Medulla oblongata (tissue), 1 donor: Measurements from ENCODE around the gene CUL9.
A peak's percentile ranks its signal among the peaks of the same experiment; 100 is the strongest.

Source experiments
- DNase-seq: peaks from one replicate; pipeline ENCODE4 v3.0.0-alpha.2; 2015; ENCODE audit errors: extremely low spot score

The CUL9 gene

DNA sequence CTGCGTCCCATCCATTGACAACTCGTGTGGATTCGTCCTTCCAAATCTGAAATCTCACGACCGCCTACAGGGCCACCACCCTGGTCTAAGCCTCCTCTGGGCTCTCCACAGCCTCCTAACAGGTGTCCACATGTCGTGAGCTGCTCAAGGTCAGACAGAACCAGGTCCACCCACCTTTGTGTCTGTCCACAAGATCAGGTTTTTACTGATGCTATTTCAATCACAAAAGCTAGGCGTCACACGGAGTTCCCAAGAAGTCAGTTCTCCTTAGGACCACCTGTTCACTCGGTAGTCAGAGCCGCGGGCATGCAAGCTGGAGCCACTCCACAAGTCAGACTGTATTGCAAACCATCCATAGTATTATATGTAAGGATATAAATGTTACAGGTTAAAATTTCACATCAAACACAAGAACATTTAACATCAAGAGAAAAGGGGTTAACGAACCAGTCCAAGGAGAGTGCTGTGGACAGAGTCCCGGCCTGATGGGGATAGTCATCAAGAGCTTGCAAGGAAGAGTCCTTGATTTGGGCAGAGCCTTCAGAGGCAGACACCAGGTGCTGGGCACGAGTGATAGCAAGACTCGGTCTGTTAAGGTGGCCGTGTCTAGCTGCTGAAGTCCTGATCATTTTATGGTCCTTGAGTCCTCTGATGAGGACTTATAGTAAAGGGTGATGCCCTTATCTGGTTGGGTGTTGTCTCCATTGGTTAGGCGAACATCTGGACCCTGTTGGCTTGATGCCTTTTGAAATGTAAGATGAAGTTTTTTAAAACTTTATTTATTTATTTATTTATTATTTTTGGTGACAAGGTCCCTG lies 48.0 kb downstream of the CUL9 start:
- no peak for DNase-seq

DNA sequence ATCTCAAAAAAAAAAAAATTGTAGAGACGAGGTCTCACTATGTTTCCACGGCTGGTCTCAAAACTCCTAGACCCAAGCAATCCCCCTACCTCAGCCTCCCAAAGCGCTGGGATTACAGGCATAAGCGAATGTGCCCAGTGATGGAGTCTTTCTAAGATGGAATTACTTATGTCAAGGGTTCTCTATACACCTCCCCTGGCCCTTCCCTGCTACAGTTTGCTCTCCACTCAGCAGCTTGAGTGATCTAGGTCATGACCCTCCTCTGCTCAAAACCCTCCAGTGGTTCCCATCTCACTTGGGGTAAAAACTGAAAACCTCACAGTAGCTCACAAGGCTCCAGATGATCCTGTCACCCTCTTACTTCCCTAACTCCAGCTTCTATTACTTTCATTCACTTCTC lies 49.1 kb downstream of the CUL9 start:
- no peak for DNase-seq

DNA sequence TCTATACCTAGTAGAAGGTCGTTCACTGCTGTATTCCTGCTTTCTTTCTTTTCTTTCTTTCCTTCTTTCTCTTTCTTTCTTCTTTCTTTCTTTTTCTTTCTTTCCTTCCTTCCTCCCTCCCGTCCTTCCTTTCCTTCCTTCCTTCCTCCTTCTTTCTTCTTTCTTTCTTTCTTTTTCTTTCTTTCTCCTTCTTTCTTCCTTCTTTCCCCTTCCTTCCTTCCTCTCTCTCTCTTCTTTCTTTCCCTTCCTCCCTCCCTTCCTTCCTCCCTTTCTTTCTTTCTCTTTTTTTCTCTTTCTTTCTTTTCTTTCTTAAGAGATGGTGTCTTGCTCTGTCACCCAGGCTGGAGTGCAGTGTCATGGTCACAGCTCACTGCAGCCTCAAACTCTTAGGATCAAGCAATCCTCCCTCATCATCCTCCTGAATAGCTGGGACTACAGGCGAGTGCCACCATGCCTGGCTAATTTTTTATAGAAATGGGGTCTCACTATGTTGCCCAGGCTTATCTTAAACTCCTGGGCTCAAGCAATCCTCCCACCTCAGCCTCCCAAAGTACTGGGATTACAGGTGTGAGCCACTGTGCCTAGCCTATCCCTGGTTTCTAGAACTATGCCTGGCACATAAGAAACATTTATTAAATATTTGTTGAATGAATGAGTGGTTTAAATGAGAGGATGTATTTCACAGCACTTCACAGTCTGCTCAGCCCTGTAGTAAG lies 49.9 kb downstream of the CUL9 start:
- no peak for DNase-seq

DNA sequence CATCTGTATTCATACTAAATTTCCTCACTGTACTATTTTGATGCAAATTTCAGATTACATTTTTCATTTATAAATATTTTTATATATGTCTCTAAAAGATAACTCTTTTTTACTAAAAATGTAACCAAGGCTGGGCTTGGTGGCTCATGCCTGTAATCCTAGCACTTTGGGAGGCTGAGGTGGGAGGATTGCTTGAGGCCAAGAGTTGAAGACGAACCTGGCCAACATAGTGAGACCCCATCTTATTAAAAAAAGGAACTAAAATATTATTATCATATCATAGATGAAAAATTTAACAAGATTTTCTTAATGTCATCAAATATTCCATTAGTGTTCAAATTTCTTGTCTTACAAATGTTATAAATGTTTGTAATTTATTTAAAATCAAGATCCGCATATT lies 53.8 kb downstream of the CUL9 start:
- DNase-seq = no peak

DNA sequence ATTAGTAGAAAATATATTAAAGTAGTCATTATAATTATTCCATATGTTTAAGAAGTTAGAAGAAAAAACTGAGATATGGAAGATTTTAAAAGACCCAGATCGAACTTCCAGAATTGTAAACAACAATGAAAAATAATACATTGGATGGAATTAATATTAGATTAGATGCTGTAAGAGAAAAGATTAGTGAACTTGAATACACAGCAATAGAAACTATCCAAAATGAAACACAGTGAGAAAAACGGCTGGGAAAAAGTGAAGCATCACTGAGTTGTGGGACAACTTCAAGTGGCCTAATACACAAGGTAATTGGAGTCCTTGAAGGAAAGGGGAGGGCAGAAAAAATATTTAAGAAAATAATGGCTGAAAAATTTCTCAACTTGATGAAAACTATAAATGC lies 57.1 kb downstream of the CUL9 start:
- no peak for DNase-seq

DNA sequence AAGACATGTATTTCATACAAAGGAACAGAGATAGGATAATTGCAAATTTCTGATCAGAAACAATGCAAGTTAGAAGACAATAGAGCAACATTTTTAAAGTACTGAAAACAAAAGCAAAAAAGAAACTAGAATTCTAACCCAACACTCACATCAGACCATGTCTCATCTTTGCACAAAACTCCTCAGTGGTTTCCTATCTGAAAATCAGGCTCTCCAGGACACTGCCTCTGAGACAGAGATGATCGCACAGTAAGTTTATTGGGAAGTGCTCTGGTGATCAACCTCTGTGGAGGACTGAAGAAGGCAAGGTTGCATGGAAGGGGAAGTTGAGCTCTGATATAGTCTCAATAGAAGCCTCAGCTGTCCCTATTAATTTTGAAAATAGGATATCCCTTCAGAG lies 59.0 kb downstream of the CUL9 start:
- DNase-seq = no peak

DNA sequence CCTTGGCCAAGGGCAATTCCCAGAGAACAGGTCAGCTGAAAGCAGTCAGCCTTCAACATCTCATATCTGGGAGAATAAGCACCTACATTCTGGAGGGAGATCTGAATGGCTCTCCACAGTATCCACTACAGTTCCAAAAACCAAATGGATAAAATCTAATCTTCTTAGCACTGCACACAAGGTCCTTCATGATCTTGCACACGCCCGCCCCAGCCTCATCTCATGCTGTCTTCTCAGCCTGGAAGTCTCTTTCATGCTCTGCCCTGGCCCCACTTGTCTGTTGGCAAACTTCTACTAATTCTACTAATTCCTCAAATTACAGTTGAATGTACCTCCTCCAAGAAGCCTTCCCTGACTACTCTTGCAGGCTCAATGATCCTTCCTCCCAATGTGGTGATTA lies 59.5 kb downstream of the CUL9 start:
- no peak for DNase-seq

DNA sequence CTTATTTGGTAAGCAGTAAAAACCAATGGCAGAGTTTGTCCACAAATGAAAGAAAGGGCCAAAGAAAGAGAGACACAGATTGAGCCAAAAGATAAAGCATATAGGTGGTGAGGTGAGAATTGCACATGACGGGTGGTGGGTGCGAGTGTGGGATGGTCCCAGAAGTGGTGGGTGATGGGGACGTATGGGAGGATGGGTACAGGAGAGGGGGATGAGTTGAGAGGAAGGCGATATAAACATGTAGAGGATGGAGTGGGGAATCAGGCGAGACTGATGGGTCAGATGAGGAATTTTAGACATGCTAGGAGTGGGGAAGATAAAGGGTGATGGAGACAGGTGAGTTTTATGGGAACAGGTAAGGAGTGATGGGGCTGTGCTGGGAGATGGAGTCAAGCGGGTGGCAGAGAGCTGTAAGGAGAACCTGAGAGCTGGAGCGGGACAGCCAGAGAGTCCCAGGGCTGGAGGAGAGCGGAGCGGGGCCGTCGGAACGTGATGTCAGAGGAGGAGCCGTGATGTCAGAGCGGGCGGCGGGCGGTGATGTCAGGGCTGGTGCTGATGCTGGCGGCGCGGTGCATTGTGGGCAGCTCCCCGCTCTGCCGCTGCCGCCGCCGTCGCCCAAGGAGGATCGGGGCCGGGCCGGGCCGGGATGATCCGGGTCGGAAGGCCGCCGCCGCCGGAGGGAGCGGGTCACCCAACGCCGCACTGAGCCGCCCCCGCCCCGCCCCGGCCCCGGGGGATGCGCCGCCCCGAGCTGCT lies 61.1 kb downstream of the CUL9 start, which contains the start of gene TTBK1:
TSS of gene TTBK1 (plus strand) at position 574 of the 756 bp plus-strand sequence. CDS start 3,180 bp downstream, outside the sequence.
- no peak for DNase-seq

DNA sequence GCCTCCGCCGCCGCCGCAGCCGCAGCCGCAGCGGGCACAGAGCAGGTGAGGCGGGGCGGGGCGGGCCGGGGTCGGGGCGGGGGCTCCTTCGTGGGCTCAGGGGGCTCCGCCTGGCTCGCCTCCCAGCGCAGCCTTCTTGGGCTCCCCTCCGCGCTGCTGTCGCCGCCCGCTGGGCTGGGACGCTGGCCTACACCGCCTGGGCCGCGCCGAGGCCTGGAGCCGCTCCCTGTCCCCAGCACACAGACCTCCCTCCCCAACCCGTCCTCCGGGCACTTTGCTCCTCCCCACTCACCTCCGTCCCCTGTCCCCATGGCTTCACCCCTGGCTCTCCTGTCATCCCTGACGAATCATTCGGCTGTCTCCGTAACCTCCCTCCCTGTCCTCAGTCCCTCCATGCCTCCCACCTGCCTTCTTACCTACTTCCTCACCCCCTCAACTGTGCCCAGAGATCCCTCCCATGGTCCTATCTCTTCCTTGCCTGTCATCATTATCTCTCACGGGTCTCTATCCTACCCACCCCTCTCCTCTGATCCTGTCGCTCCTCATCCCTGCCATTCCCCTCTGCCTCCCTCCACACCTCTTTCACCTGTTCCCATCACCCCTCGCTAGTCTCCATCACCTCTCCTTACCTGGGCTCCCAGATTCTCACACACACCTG lies 61.8 kb downstream of the CUL9 start:
- no peak for DNase-seq

DNA sequence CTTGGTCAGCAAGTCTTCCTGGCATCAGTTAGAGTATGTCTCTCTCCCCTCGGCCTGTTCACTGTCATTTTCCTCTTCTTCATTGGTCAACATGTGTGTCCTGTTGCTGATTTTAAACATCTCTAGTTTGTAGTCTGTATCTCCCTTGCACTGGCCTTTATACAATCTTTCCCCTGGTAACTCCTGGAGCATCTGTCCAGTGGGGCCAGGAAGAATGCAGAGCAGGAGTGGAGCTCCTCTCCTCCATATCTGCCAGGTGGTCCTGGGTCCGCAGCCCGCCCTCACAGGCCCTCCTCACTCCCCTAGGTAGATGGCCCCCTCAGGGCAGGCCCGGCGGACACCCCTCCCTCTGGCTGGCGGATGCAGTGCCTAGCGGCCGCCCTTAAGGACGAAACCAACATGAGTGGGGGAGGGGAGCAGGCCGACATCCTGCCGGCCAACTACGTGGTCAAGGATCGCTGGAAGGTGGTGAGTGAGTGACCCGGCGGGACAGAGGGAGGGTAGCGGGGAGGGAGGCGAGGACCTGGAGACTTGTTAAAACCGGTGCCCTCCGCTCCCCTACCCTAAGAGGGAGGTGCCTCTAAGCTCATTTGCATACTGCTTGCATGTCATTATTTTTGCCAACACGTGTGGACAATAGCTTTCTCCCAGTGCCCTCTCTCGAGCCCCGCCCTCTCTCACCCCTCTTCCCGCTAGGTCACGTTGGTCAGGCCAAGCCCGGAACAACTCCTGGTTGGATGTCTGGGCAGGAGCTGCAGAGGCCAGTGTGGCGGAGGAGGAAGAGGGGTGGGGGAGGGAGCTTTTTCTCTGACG lies 64.5 kb downstream of the CUL9 start:
- DNase-seq = peak; percentile 87

DNA sequence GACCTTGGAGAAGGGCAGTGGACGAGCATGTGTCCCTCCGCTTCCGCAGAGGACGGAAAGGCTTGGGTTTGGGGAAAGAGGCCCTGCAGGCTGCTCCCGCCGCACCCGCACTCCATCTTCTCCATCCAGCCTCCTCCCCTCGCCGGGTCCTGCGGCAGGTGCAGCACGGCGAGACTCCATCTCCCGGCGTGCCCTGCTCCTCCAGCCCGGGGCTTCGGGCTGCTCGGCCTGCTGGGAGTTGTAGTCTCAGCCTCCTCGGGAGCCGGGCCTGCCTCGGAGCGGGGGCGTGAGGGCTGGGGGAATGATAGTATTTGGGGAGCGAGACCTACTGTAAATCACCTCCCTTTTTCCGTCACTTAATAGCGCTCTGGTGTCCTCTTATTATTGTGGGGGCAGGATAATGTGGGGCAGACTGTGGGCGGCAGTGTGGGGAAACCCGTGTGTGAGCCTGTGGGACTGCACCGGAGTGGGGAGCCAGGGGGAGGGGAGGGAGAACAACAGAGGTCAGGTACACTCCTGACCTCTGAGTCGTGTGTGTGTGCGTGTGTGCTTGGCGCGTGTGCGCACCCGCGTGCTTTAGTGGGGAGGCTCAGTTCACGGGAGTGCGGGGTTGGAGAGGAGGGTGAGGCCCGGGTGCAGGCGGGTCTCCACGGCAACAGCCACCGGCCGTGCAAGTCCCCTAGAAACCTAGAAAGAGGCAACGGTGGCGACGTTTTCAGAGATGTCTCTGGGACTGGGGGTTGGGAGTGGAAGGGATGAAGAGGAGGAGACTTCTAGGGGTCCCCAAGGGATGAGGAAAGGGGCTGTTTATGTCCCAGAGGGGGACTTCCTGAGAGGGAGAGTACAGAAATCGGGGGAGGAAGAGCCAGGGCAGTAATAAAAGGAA lies 65.4 kb downstream of the CUL9 start:
- DNase-seq = peak; percentile 91

DNA sequence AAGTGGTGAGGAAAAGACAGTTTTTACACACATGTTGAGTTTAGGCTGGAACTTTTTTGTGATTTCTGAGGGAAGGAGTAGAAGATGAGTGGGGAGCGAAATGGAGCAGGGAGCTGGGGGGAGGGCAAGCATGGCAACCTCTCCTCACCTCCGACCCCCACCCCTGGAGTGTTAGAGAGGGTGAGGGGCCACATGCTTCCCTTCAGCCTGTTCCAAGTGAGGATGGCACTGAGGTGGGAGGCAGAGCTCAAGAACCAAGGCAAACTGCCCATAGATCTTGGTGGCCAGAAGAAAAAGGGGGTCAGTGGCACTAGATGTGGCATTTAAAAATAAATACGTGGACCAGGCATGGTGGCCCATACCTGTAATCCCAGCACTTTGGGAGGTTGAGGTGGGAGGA lies 66.1 kb downstream of the CUL9 start:
- DNase-seq = no peak

DNA sequence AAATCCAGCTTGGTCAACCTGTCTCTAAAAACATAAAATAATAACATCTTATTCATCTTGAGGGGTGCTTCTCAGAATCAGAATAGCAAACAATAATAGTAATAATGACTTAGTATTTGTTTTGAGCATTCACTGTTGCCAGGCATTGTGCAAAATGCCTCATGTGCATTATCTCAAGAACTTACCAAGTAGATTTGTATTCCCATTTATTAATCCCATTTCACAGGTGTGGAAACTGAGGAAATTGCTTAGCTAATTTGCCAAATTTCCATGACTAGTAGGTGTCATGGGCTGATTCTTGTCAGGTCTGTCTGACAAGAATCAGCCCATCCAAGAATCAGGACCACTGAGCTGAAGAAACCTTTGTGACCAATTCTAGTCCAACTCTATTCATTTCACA lies 66.8 kb downstream of the CUL9 start:
- no peak for DNase-seq

DNA sequence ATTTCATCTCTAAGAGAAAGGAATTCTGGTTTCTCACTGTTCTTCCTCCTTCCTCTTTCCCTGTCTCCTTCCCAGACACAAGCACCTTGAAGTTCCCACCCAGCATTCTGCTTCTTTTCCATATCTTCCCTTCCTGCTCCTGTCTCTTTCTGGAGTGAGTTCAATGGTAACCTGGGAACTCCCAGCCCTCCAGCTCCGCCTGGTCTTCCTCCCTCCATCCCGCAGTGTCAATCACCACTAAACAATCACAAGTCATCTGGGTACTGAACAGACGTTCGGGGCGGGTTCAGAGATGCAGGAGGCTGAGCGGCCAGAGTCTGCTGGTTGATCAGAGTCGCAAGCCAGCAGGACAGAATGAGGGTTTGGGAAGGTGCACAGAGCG lies 69.0 kb downstream of the CUL9 start:
- DNase-seq = no peak

DNA sequence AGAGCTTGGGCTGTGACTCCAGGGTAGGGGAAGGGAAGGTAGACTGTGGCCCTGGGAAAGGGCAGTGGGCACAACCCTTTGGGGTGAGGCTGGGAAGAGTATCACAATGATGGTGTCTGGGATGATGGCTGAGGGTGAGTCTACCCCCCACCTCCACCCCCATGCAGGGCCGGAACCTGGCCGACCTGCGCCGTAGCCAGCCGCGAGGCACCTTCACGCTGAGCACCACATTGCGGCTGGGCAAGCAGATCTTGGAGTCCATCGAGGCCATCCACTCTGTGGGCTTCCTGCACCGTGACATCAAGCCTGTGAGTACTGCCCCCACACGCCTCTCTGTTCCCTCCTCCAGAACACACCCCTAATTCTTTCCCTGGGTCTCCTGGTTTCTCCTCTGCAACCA lies 71.4 kb downstream of the CUL9 start:
- DNase-seq = no peak

DNA sequence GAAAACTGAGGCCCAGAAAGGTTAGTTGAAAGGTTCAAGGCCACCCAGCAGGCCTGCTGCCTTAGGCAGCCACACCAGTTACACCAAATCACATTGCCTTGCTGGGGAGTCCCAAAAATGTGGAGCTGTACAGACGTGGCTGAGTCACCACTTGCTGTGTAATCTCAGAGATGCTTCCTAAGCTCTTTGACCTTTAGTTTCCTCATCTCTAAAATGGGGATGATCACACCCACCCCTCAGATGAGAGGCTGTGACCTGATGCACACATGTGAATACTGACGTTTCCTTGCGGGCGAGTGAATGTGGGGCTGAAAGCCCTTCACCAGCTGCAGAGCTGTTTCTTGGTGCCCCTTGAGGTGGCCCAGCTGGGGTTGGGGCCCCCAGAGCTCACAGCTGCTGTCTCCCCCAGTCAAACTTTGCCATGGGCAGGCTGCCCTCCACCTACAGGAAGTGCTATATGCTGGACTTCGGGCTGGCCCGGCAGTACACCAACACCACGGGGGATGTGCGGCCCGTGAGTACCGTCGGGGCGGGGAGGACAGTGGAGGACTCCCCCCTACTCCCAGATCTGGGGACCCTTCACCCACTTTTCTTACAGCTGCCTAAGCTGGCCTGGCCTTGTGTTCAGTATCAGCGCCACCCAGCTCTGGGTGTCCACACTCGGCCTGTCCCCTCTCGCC lies 72.3 kb downstream of the CUL9 start:
- DNase-seq = no peak

DNA sequence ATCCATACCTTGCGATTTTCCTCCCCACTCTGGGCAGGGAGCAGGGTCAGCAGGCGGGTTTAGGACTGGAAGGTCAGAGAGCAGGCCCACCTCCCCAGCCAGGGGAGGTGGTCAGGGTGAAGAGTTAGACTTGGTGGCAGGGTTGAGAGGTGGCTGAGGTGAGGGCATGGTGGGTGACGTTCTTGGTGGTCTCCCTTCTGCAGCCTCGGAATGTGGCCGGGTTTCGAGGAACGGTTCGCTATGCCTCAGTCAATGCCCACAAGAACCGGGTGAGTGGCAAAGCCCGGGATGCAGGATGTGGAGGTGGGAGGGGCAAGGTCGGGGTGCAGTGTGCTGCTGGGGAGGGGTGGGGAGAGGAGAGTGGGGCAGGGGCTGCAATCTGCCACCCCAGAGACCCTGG lies 72.8 kb downstream of the CUL9 start:
- DNase-seq = no peak

DNA sequence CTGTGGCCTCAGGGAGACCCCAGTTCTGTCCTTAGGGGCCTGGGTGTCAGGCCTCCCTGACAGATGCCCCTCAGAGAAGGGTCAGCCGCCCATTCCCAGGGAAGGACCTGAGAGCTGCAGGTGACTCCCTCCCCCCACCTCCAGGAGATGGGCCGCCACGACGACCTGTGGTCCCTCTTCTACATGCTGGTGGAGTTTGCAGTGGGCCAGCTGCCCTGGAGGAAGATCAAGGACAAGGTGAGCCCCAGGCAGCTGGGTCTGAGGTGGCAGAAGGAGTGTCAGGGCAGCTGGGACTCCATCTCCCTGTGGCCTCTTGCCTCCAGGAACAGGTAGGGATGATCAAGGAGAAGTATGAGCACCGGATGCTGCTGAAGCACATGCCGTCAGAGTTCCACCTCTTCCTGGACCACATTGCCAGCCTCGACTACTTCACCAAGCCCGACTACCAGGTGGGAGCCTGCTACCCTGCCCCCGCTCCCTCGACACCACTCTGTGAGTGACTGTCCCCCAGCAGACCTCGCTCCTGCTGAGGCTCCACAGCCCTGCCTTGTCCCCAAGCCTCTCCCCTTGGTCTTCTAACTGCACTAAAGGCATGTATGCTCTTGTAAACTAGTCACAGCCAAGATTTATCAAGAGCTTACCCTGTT lies 73.5 kb downstream of the CUL9 start:
- no peak for DNase-seq
